Ishikawa (cell line): ENCODE measurements around the gene RGSL1.

Experiments
- CEBPB ChIP-seq: IDR thresholded peaks from 2 replicates; pipeline ENCODE4 v1.6.1; 2012
- CREB1 ChIP-seq: IDR thresholded peaks from 2 replicates; pipeline ENCODE4 v1.6.1; 2012; ENCODE audit warnings: low read depth
- EGR1 ChIP-seq: IDR thresholded peaks from 2 replicates; pipeline ENCODE4 v1.6.1; 2012
- EP300 ChIP-seq: IDR thresholded peaks from 2 replicates; pipeline ENCODE4 v1.6.1; 2012; ENCODE audit warnings: borderline replicate concordance
- FOXM1 ChIP-seq: IDR thresholded peaks from 2 replicates; pipeline ENCODE4 v1.6.1; 2012; ENCODE audit warnings: low read depth, borderline replicate concordance
- NFIC ChIP-seq: IDR thresholded peaks from 2 replicates; pipeline ENCODE4 v1.6.1; 2012
- RAD21 ChIP-seq: IDR thresholded peaks from 2 replicates; pipeline ENCODE4 v1.6.1; 2012; ENCODE audit warnings: low read depth
- TAF1 ChIP-seq: IDR thresholded peaks from 2 replicates; pipeline ENCODE4 v1.6.1; 2012; ENCODE audit warnings: low read depth, mild to moderate bottlenecking
- TCF12 ChIP-seq: IDR thresholded peaks from 2 replicates; pipeline ENCODE4 v1.6.1; 2012; ENCODE audit warnings: low read depth
- TEAD4 ChIP-seq: IDR thresholded peaks from 2 replicates; pipeline ENCODE4 v1.6.1; 2012
- YY1 ChIP-seq: IDR thresholded peaks from 2 replicates; pipeline ENCODE4 v1.6.1; 2012; ENCODE audit warnings: low read depth
- ZBTB7A ChIP-seq: IDR thresholded peaks from 2 replicates; pipeline ENCODE4 v1.6.1; 2012; ENCODE audit warnings: low read depth
- TF ChIP-seq, protein P1 (sequence below): IDR thresholded peaks from 2 replicates; pipeline ENCODE4 v1.6.1; 2012; ENCODE audit warnings: low read depth, mild to moderate bottlenecking
- TF ChIP-seq, protein P2 (sequence below): IDR thresholded peaks from 2 replicates; pipeline ENCODE4 v1.6.1; 2012
- TF ChIP-seq, protein P3 (sequence below): IDR thresholded peaks from 2 replicates; pipeline ENCODE4 v1.6.1; 2012

The RGSL1 gene

DNA sequence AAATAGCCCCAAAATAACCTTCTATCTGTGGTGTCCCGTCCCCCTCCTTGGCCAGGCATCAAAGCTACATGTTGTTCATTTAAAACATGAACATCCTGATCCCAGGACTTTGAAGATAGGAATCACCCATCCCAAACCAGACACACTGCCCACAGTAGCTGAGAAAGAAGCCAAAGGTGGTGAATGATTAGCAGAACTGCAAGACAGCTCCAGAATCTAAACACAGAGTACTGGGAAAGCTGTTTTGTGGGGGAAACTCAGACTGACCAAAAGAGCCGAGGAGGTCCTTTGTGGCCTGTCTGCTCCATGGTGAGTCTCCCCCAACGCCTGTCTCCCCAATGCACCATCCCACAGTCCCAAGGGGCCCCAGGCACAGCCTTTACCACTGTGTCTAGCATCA lies 42.2 kb upstream of the RGSL1 start:
- TF ChIP-seq TEAD4 (no peak), EGR1 (no peak), YY1 (no peak), CEBPB (no peak), RAD21 (no peak), FOXM1 (no peak), TCF12 (no peak), EP300 (no peak), CREB1 (no peak), TAF1 (no peak), NFIC (no peak), ZBTB7A (no peak)
- TF ChIP-seq, protein P1, sequence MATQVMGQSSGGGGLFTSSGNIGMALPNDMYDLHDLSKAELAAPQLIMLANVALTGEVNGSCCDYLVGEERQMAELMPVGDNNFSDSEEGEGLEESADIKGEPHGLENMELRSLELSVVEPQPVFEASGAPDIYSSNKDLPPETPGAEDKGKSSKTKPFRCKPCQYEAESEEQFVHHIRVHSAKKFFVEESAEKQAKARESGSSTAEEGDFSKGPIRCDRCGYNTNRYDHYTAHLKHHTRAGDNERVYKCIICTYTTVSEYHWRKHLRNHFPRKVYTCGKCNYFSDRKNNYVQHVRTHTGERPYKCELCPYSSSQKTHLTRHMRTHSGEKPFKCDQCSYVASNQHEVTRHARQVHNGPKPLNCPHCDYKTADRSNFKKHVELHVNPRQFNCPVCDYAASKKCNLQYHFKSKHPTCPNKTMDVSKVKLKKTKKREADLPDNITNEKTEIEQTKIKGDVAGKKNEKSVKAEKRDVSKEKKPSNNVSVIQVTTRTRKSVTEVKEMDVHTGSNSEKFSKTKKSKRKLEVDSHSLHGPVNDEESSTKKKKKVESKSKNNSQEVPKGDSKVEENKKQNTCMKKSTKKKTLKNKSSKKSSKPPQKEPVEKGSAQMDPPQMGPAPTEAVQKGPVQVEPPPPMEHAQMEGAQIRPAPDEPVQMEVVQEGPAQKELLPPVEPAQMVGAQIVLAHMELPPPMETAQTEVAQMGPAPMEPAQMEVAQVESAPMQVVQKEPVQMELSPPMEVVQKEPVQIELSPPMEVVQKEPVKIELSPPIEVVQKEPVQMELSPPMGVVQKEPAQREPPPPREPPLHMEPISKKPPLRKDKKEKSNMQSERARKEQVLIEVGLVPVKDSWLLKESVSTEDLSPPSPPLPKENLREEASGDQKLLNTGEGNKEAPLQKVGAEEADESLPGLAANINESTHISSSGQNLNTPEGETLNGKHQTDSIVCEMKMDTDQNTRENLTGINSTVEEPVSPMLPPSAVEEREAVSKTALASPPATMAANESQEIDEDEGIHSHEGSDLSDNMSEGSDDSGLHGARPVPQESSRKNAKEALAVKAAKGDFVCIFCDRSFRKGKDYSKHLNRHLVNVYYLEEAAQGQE, result no peak
- TF ChIP-seq, protein P2, sequence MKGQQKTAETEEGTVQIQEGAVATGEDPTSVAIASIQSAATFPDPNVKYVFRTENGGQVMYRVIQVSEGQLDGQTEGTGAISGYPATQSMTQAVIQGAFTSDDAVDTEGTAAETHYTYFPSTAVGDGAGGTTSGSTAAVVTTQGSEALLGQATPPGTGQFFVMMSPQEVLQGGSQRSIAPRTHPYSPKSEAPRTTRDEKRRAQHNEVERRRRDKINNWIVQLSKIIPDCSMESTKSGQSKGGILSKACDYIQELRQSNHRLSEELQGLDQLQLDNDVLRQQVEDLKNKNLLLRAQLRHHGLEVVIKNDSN, result no peak

DNA sequence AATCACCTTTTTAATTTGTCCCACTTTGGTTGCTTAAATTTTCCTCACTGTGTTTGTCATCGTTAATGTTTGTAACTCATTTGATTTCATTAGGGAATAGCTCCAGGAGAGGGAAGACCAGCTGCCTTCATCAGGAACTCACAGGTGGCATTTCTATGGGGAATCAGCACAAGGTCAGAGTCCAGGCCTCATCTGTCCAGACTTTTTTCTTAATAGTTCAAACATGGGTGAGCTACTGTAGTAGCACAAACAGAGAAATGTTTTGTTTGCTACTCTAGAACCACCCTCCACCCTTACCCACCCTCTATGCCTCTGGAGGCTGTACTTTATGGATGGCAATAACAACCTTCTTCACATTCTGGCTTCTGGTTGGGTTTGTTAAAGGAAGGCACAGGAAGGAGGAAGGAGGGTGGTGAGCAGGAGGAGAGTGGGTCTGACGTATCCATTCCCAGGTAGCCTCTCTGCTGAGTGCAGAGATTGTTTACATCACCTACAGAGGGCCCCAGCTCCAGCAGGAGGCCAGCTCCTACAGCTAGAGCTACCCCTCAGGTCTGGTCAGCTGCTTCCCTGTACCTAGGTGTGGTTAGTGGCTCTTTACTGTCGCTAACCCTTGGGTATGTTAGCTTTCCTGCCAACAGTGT lies 41.4 kb upstream of the RGSL1 start:
- TF ChIP-seq YY1, result no peak
- TF ChIP-seq TCF12, result no peak
- TF ChIP-seq ZBTB7A, result no peak
- TF ChIP-seq TAF1, result no peak
- TF ChIP-seq TEAD4, result no peak
- TF ChIP-seq EGR1, result no peak
- TF ChIP-seq, protein P2, result no peak

DNA sequence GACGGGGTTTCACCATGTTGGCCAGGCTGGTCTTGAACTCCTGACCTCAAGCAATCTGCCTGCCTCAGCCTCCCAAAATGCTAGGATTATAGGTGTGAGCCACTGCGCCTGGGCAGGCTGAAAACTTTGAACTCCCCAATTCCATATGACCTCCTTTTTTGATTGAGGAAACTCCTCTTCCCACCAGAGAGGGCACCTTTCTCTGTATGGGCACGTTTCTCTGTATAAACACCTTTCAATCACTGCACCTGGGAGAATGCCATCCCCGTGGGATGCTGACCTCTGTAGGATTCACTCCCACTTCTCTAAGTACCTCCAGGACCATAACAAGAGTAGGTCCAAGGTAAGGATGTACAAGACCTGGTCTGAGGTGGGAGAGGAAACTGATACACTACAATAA lies 39.8 kb upstream of the RGSL1 start:
- TF ChIP-seq TEAD4, result no peak
- TF ChIP-seq CREB1, result no peak
- TF ChIP-seq, protein P1, result no peak
- TF ChIP-seq, protein P2, result no peak
- TF ChIP-seq, protein P3, sequence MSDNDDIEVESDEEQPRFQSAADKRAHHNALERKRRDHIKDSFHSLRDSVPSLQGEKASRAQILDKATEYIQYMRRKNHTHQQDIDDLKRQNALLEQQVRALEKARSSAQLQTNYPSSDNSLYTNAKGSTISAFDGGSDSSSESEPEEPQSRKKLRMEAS, result no peak

DNA sequence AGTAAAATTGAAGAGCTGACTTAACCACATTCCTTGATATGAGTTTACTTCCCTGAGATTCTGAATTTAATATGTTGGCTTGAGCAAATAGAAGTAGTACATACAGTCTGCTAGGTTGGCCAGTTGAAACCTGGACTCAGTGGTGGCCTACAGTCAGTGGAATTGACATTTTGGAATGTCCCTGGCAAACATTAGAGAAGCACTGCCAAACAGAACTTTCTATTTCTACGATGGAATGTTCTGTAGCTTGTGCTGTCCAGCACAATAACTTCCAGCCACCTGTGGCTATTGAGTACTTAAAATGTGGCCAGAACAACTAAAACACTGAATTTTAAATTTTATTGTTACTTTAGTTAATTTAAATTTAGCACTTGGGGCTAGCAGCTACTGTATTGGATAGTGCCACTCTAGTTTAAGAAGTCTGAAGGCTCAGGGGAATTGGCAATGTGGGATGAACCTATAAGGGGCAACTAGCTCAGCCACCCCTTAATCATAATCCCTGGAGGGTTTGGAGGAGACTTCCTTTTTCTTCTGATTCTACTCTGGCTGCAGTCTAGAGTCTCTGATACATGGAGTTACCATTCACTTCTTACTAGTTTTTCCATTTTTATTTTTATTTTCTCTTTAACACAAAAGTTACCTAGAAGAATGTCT lies 39.2 kb upstream of the RGSL1 start:
- TF ChIP-seq, protein P3, result no peak
- TF ChIP-seq TEAD4, result no peak
- TF ChIP-seq, protein P2, result no peak
- TF ChIP-seq, protein P1, result no peak
- TF ChIP-seq YY1, result no peak
- no peak for TF ChIP-seq ZBTB7A
- TF ChIP-seq RAD21, result no peak
- no peak for TF ChIP-seq CREB1
- no peak for TF ChIP-seq EP300
- no peak for TF ChIP-seq TAF1
- no peak for TF ChIP-seq TCF12
- TF ChIP-seq NFIC, result no peak
- TF ChIP-seq CEBPB, result no peak
- TF ChIP-seq EGR1, result no peak
- no peak for TF ChIP-seq FOXM1
